HG03432 (cell line): ENCODE measurements around the gene DKK3.

Source experiments
- ATAC-seq: cut with Tn5 transposase; IDR thresholded peaks from one replicate; pipeline ENCODE4 v1.9.1; 2021; ENCODE audit warnings: mild to moderate bottlenecking, moderate library complexity; ENCODE audit not compliant: unreplicated experiment

Gene DKK3

DNA sequence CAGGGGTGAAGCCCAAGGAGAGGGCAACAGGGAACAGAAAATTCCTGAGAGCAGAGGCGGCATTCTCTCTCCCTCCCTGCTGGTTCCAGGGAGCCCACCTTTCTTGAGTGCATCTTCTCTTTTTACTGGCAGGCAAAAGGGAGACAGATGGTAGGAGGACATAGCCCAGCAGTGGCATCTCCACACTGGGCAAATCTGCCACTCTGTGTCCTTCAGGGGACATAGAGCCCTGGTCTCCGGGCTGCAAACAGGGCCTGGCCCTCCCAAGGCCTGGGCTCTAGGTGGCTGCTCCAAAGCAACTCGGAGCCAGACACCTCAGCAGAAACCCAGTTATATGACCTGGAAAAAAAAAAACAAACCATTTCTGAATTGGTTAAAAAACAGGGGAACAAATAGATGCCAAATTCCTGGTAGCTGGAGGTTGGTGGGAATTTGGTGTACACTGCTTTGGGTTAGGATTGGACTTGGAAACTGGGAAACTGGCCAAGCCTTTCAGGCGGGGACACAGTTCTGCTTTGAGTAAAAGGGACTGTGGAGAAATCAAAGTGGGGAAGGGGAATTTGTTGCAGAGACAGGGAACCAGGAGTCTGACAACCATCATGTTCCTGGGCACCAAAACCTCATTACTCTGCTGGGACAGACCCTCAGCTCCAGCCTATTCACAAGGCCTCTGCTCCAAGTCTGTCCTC lies 23.6 kb upstream of the DKK3 start:
- no peak for ATAC-seq

DNA sequence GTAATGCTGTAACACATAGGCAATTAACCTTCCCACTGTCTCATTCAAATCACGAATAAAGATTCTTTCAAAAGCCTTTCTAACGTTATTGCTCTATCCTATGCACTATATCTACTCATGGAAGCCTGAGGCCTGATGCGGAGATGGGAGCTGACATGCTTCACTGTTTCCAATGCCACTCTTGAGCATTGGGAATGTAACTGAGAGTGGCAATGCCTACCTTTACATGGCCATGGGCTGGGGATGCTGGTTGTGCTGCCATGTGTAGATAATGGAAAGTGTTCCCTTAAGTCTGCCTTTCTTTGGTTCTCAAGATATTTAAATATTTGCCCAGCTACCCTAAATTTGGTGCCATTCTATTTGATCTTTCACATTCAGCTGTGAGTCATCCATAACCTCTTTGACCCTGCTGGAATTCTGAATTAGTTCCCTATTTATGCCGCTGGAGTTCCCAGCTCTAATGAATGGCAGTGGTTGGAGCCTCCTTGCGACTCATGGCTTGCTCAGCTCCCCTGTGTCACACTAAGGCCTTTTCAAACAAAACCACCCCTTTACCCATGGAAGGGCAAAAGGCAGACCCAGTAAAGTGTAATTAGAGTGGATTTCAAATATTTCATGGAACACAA lies 21.4 kb upstream of the DKK3 start:
- ATAC-seq, result no peak

DNA sequence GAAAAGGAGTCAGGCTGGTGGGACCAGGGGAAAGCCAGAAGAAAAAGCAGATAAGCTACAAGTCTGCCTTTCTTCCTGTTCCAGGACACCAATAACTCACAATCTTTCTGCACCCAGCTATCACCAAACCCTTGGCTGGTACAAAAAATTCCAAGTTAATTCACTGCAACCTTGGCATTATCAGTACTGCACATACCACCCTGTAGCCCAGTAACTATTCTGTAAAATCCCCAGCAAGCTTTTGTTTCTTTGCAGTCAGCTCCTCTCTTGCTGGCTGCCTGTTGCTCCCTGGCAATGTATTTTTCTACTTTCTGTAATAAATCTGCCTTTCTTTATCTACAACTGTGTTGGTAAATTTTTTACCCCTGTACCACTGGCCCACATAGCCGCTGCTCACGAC lies 20.7 kb upstream of the DKK3 start:
- no peak for ATAC-seq

DNA sequence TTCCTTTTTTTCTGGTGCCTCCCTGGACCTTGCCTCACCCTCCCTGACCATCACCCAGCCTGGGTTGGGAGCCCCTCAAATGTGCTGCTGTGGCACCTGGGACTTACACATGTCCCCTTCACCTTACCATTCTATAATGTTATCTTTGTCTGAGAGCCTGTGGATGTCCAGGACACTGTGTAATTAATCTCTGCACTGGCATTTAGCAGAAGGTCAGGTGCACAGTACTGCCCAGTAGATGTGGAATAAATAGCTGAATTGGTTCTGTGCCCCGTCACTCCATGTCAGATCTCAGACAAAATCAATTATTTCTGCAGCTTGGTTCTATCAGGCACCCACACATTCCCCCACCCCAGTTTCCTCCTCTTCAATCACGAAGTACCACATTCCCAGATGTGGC lies 19.9 kb upstream of the DKK3 start:
- no peak for ATAC-seq

DNA sequence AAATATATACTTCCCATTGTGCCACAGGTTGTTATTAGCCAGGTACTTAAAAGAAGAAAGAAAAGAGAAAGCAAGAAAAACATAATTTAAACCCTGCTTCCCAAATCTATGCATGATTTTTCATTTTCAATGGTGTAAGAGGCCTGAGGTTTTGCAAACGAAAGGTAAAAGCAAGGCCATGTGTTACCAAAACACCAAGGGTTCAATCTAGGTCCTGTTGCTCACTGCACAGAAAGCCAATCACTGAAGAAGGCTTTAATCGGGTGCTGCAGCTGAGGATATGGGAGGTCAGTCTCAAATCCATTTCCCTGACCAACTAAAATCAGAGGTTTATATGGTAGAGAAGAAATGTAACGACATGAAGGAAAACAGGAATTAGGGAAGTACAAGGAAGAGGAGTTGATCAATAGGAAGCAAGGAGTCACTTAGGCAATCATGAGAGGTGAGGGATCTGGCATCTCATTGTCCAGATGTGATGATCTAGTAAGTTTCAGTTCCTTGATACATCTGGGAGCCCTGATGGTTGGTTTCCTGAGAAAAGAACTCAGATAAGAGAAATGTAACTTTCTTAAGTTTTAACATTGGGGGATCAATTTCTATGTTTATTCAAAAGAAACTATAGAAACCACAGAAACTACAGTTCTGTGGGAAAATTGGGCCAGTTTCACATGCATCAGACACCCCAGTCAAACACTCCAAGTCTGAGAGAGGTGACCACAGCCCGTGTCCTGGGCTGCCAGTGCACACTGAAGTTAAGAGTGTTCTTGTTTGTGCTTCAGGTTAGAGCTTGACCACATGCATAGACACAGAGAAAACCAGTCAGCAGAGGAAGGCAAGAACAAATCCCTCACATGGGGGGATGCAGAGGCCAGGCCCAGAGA lies 18.1 kb upstream of the DKK3 start:
- ATAC-seq, result no peak

DNA sequence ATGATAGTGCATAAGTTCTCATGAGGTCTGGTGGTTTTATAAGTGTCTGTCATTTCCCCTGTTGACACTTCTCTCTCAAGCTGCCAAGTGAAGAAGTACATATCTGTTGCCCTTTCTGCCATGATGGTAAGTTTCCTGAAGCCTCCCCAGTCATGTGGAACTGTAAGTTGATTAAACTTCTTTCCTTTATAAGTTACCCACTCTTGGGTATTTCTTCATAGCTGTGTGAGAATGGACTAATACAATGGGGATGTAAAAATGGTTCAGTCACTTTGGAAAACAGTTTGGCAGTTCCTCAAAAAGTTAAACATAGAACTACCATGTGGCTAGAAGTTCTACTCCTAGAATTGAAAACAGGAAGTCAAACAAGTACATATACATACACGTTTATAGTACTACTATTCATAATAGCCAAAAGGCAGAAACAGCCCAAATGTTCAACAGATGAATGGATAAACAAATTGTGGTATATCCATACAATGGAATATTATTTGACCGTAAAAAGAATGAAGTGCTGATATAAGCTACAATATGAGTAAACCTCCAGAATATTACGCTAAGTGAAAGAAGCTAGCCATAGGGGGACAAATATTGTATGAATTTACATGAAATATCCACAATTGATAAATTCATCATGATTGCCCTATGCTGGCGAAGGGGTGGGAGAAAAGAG lies 16.0 kb upstream of the DKK3 start:
- ATAC-seq, result no peak

DNA sequence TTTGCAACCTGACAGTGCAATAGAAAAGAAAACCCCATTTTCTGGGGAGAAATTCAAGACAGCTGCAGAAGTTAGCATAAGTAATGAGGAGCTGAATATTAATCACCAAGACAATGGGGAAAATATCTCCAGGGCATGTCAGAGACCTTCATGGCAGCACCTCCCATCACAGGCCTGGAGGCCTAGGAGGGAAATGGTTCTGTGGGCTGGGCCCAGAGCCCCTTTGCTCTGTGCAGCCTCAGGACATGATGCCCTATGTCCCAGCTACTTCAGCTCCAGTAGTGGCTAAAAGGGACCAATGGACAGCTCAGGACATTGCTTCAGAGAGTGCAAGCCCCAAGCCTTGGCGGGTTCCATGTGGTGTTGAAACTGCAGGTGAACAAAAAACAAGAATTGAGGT lies 14.6 kb upstream of the DKK3 start:
- ATAC-seq, result no peak

DNA sequence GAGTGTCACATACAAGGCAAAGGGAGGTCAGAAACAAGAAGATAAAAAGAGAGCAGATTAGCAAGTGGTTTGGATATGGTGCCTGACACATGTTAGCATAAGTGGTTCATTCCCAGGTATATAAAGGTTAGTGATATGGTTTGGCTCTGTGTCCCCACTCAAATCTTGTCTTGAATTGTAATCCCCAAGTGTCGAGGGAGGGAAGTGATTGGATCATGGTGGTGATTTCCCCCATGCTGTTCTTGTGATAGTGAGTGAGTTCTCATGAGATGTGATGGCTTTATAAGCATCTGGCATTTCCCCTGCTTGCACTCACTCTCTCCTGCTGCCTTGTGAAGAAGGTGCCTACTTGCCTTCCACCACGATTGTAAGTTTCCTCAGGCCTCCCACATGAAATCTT lies 12.1 kb upstream of the DKK3 start:
- no peak for ATAC-seq

DNA sequence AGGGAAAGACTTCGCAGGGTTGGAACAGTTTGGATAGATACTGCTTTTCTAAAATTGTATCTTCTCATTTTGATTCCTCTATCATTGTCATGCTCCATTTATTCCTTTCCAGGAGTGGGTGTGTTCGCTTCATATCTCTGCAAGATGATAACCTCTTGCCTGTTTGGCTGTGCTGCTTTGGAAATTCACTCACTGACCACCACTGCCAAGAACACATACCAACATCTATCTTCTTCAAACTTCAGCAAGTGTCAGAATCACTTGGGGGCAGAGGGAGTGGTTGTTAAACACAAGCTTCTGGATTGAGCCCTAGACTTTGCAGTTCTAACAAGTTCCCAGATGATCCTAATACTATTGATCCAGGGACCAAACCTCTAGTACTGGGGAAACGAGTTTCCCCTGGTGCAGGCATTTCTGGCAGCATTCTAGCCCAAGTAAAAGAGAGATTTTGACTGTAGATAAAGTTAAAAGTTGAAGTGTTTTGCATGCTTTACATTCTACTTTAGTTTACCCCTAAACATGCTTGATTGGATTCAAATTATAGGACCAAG lies 11.5 kb upstream of the DKK3 start:
- no peak for ATAC-seq

DNA sequence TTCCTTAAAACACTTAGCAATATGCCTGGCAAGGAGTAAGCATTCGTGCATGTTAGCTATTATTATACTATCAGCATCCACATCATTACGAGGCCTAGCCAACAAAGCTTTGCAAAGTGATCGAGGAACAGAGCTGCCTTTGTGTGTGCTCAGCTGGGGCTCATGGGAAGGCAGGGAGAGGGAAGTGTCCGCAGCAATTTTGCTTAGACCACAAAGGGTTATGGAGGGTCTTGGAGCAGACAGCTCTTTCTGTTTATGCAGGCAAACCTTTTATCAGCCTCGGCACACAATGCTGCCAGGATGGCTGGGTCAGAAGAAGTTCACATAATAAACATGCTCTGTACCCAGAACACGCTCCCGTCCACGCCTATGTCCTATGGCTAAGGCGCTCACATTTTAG lies 10.9 kb upstream of the DKK3 start:
- ATAC-seq, result no peak

DNA sequence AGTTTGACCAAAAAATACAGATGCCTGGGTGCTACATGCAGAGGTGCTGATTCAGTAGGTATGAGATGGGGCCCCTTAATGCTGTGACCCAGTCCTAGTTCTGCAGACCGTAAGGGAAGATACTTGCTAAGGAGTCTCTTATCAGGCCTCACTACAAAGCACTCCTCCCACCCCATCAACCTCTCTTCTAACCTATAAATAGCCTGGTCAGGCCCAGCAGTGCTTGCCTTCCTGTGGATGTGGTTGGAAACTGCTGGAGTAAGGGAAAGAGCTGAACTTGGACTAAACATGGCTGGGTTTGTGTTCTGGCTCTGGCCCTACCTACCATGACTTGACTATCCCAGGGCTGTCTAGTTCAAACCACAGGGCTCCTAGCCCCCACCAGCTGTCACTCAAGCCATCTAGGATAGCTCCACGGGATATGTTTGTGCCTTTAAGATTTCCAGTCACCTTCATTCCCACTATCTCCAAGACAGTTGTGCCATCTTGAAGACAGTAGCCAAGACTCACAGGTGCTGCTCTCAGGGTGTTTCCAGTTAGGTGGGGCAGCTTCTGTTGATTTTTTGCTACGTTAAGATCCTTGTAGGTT lies 9.5 kb upstream of the DKK3 start:
- no peak for ATAC-seq

DNA sequence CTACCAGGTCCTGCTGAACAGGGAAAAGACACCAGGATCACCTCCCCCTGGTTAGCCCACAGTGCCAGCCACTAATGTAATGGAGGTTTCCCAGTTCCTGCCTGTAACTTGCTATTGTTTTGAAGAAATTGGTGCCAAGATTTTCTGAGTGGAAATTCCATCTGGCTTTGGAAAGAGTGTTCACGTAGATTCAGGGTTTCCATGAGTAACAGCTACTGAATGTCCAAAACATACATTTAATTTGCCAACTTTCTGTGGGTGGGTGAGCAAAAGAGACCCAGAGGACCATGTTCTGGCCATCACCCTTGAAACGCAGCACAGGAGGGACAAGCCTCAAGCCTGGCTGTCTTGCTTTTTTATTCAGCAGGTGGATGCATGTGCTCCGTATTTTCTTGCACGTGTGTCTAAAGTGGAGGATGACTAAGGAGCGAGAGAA lies 8.8 kb upstream of the DKK3 start:
- no peak for ATAC-seq

DNA sequence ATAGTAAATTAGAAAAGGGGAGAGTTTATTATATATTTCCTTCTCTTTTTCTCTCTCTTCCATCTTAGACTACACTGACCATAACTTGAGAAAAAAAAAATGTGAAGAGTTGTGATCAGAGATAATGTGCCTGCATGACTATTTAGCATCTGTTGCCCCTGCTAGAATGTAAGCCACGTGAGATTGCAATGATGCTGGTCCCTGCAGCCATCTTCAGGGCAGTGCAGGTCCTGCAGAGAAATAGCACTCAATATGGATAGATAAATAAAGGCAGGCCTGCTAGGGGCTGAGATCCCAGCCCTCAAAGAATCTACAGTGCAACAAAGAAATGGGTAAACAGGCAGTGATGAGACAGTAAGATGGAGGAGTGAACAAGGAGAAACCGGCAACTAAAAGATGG lies 7.8 kb upstream of the DKK3 start:
- ATAC-seq, result no peak

DNA sequence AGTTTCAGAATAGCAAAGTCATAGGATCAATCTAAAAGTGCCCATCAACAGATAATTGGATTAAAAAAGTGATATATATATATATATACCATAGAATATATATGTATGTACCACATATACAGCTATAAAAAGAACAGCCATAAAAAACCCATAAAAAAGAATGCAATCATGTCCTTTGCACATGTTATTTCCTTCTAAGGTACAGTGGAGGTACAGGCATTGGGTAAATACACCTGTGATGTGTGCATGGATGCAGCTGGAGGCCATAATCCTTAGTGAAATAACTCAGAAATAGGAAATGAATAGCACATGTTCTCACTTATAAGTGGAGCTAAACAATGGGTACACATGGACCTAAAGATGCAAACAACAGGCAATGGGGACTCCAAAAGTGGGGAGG lies 7.1 kb upstream of the DKK3 start:
- no peak for ATAC-seq

DNA sequence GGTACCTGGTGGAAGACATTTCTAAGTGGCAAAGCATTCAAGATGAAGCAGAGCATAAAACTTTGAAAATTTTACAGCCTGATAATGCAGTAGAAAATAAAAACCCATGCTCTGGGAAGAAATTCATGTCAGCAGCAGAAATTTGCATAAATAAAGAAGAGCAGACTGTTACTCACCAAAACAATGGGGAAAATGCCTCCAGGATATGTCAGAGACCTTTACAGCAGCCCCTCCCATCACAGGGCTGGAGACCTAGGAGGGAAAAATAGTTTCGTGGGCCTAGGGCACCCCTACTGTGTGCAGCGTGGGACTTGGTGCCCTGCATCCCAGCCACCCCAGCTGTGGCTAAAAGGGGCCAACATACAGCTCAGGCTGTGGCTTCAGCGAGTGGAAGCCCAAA lies 5.4 kb upstream of the DKK3 start:
- no peak for ATAC-seq

DNA sequence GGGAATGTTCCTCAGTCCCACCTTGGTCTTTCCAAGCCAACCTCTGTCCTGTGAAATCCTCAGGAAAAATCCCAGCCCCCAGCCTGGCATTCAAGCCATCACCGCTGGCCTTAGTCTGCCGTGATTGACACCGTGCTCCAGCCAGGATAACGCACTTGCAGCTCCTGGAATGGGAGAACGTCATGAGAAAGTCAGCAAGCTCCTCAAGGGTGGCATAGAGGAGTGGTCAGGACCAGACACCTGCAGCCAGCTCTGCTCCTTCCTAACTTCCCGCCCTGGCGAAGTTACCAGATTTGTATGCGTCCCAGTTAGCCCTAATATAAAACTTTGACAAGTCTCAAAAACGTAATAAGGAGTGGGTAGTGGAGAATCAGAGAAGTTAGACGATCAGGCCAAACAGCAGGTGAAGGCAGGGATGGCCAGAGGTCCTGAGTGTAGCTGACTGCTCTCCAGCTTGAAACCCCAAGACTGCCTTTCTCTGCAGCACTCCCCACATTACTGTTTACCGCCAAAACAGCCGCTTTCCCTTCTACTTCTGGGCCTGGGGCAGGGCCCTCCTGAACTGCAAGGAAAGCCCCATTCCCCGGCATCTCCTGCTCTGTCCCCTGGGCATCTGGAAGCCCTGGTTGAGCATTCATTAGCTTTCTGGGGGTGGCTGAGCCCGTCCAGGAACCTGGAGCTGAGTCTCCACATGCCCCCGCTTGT lies 1.3 kb upstream of the DKK3 start:
- ATAC-seq, result no peak

DNA sequence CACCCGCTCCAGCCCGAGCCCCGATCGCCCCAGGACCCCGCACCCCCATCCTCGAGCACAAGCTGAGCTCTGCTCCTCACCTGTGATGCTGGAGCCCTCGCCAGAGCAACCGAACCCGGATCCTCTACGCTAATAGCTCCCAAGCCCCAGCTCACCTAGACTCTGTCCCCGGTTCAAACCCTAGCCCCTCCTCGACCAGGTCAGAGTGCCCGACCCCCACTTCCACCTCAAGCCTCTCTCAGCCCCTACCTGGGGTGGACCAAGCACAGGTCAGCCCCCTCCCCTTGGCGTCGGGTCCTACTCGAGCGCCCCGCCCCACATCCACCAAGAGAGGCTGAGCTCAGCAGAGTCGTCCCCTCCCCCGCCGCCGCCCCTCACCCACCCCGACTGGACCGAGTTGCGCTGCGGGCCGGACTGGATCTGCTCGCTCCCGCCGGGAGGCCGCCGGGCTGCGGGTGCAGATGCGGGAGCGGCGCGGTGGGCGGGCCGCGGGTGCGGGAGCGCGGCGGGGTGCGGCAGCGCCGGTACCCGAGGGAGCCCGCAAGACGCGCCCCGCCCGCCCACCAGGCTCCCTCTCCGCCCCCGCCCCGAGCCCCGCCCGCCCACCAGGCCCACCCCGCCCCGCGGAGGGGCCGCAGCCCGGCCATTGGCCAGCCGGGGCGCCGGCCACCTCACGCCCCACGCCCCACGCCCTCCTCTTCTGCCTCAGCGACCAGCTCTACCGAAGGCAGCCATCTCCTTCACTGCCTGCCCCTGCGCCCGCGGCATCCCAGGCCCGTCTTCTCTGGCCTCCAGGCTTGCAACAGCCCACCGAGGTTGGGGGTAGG lies 577 bp upstream of the DKK3 start:
- no peak for ATAC-seq

DNA sequence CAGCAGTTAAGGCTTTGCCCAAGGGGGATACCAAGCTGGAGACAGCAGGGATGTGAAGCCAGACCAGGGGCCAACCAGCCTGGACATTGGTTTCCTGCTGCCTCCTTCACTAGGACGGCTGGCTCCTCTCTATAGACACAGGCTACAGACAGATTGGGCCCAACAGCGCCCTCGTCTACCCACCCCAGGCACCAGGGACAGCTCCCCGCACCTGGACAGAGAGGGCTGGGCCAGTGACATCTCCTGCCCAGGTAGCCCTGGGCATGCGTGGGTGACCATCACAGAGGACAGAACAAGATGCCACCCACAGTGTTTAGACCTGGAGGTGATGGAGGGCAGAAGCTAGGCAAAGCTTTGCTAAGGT lies 1.2 kb downstream of the DKK3 start:
- ATAC-seq, result no peak

DNA sequence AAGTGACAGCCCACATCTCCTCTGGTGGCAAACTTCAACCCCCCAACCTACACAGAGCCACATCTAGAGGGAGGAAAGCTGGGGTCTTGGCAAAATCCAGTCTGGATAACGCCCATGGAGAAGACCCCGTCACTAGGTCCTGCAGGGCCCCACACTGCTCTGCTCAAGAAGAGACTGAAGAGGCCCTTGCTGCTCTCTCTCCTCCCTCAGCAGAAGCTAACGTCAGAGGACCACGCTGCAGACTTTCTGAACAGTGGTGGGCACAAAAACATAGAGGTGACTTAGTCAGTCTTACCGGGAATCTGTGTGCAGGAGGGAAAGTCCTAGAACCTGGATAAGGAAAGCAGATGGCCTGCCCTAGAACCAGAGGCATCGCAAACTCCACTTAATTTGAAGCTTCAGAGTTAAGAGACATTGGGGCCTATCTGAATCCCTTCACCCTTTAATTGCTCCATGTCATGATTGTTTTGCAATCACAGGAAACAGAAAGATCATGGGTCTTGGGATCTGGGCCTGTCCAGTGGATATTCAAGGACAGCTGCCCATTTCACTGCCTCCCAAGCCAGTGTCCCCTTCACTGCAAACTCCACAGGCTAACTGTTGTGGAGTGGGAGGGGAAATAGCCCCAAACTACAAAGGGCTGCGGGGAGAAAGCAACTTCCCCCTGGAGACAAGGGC lies 1.7 kb downstream of the DKK3 start:
- no peak for ATAC-seq
